H1 (cell line): ENCODE measurements around the gene IQCE. TPM values are rescaled to one million over a fixed set of nuclear protein-coding genes. Genes with fewer than 3 reads are reported as not detected.

Experiments
- CHD7 ChIP-seq: fragments of 300-600 bp; sonication (generic); IDR thresholded peaks from 2 replicates; pipeline ENCODE4 v1.7.1; 2012; ENCODE audit warnings: low read length, moderate library complexity, mild to moderate bottlenecking, inconsistent platforms; ENCODE audit not compliant: insufficient replicate concordance
- polyA plus RNA-seq, 7 experiments: library from polyadenylated mRNA; depleted of rRNA in 3 of 7; stranded (reverse) in 5 of 7; unstranded in 2 of 7; fragments of >200 nt in 5 of 7; fragments of 200-250 nt in 2 of 7; gene quantifications; 1 replicate in 5 of 7; 2 replicates in 1 of 7; 4 replicates in 1 of 7; pipeline versions ENCODE4 v1.2.1 to v1.2.3, GENCODE V29; 2011 to 2013; ENCODE audit warnings: missing spikeins in 2 of 7, mixed read lengths in 2 of 7
- total RNA-seq: library from RNA; stranded (reverse); fragmentation: NEBNext Ultra II Directional; extraction: Animal tissue kit (Norgen Biotek cat#: 25700); gene quantifications from 2 replicates; pipeline ENCODE4 v1.2.1, GENCODE V29; 2021

IQCE gene
- total and polyA plus RNA-seq, 2 of the 8 experiments (the other 6 are each of a cell fraction or from before 2014, with no cell fraction given): 2.2 to 4.9 TPM

GRCh38 chr7:2539031-2539911, 19.5 kb upstream of the IQCE start (continued):
- TF ChIP-seq CHD7: no peak
- TF ChIP-seq, all 59 proteins: peak for 1
